Glutamatergic neuron (in vitro differentiated cells): ENCODE results near the gene CMTM4. TPM values are rescaled to one million over a fixed set of nuclear protein-coding genes. Genes with fewer than 3 reads are reported as not detected.
"Not testable (repeated sequence)": the region's sequence is repeated elsewhere in the genome, so short reads cannot be mapped to it uniquely, and the experiment has no call there.

Experiments
- DNase-seq: peaks from one replicate; pipeline ENCODE4 v3.0.0; 2022
- H3K27ac Mint-ChIP-seq: one replicate; pipeline ENCODE4 v1.8.0; 2020; ENCODE audit warnings: mild to moderate bottlenecking, mixed read lengths, inconsistent platforms; ENCODE audit not compliant: unreplicated experiment
- H3K27me3 Mint-ChIP-seq: one replicate; pipeline ENCODE4 v1.8.0; 2020; ENCODE audit warnings: mild to moderate bottlenecking, moderate library complexity, mixed read lengths, inconsistent platforms; ENCODE audit not compliant: unreplicated experiment
- H3K36me3 Mint-ChIP-seq: one replicate; pipeline ENCODE4 v1.8.0; 2020; ENCODE audit warnings: mild to moderate bottlenecking, mixed read lengths, inconsistent platforms; ENCODE audit not compliant: unreplicated experiment
- H3K4me1 Mint-ChIP-seq: one replicate; pipeline ENCODE4 v1.8.0; 2020; ENCODE audit warnings: mild to moderate bottlenecking, low read depth, mixed read lengths, inconsistent platforms; ENCODE audit not compliant: unreplicated experiment
- H3K4me3 Mint-ChIP-seq: one replicate; pipeline ENCODE4 v1.8.0; 2020; ENCODE audit warnings: mild to moderate bottlenecking, mixed read lengths, inconsistent platforms; ENCODE audit not compliant: unreplicated experiment
- H3K9me3 Mint-ChIP-seq: one replicate; pipeline ENCODE4 v1.8.0; 2020; ENCODE audit warnings: mild to moderate bottlenecking, moderate library complexity, mixed read lengths, inconsistent platforms; ENCODE audit not compliant: unreplicated experiment
- CTCF ChIP-seq: fragments of 200-600 bp; sonication (generic); IDR thresholded peaks from one replicate; pipeline ENCODE4 v1.5.0; 2021; ENCODE audit not compliant: partially characterized antibody, unreplicated experiment
- total RNA-seq: library from RNA; stranded (reverse); fragmentation: NEBNext Ultra II Directional; extraction: Animal tissue kit (Norgen Biotek cat#: 25700); gene quantifications from one replicate; pipeline ENCODE4 v1.2.1, GENCODE V29; 2021; ENCODE audit not compliant: unreplicated experiment

CMTM4 gene
- total RNA-seq, 1 donor from 2014 or later, result 8.2 TPM

- Mint-ChIP-seq H3K4me1 (peaks cover 2% of the 10 kb centered on the region), H3K4me3 (no peak overlapping the region), H3K27me3 (no peaks in the 10 kb centered on the region), H3K36me3 (no peaks in the 10 kb centered on the region), H3K27ac (no peak overlapping the region), H3K9me3 (peaks cover 3% of the 10 kb centered on the region)
- DNase-seq, result no peak
- TF ChIP-seq CTCF, result no peak
Measured at GRCh38 chr16:66636199-66636598, 60.3 kb downstream of the CMTM4 start.

- Mint-ChIP-seq H3K4me3 (no peak overlapping the region), H3K36me3 (no peaks in the 10 kb centered on the region), H3K9me3 (peaks cover 3% of the 10 kb centered on the region), H3K4me1 (peaks cover 2% of the 10 kb centered on the region), H3K27ac (no peak overlapping the region), H3K27me3 (no peaks in the 10 kb centered on the region)
- no peak for DNase-seq
- no peak for TF ChIP-seq CTCF
Measured at GRCh38 chr16:66635406-66635805, 61.1 kb downstream of the CMTM4 start.

GRCh38 chr16:66634527-66635196 is 61.9 kb downstream of the CMTM4 start:
- H3K4me3 Mint-ChIP-seq, result no peak overlapping the region
- no peaks in the 10 kb centered on the region for H3K36me3 Mint-ChIP-seq
- H3K4me1 Mint-ChIP-seq, result peaks cover 2% of the 10 kb centered on the region
- H3K27ac Mint-ChIP-seq, result no peak overlapping the region
- H3K27me3 Mint-ChIP-seq, result no peaks in the 10 kb centered on the region
- peaks cover 3% of the 10 kb centered on the region for H3K9me3 Mint-ChIP-seq
- no peak for TF ChIP-seq CTCF
- no peak for DNase-seq

DNA sequence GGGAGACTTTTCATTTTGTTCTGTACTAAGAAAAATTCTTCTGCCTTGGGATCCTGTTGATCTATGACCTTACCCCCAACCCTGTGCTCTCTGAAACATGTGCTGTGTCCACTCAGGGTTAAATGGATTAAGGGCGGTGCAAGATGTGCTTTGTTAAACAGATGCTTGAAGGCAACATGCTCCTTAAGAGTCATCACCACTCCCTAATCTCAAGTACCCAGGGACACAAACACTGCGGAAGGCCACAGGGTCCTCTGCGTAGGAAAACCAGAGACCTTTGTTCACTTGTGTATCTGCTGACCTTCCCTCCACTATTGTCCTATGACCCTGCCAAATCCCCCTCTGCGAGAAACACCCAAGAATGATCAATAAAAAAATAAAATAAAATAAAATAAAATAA is 65.0 kb downstream of the CMTM4 start:
- not testable (repeated sequence) for H3K27ac Mint-ChIP-seq, H3K4me1 Mint-ChIP-seq, H3K36me3 Mint-ChIP-seq, H3K4me3 Mint-ChIP-seq, H3K9me3 Mint-ChIP-seq, H3K27me3 Mint-ChIP-seq, DNase-seq

DNA sequence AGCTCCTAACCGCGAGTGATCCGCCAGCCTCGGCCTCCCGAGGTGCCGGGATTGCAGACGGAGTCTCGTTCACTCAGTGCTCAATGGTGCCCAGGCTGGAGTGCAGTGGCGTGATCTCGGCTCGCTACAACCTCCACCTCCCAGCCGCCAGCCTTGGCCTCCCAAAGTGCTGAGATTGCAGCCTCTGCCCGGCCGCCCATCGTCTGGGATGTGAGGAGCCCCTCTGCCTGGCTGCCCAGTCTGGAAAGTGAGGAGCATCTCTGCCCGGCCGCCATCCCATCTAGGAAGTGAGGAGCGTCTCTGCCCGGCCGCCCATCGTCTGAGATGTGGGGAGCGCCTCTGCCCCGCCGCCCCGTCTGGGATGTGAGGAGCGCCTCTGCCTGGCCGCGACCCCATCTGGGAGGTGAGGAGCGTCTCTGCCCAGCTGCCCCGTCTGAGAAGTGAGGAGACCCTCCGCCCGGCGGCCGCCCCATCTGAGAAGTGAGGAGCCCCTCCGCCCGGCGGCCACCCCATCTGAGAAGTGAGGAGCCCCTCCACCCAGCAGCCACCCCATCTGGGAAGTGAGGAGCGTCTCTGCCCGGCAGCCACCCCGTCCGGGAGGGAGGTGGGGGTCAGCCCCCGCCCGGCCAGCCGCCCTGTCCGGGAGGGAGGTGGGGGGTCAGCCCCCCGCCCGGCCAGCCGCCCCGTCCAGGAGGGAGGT is 65.8 kb downstream of the CMTM4 start:
- H3K36me3 Mint-ChIP-seq, H3K4me3 Mint-ChIP-seq, H3K4me1 Mint-ChIP-seq, DNase-seq, H3K27ac Mint-ChIP-seq, H3K27me3 Mint-ChIP-seq, H3K9me3 Mint-ChIP-seq: not testable (repeated sequence)

DNA sequence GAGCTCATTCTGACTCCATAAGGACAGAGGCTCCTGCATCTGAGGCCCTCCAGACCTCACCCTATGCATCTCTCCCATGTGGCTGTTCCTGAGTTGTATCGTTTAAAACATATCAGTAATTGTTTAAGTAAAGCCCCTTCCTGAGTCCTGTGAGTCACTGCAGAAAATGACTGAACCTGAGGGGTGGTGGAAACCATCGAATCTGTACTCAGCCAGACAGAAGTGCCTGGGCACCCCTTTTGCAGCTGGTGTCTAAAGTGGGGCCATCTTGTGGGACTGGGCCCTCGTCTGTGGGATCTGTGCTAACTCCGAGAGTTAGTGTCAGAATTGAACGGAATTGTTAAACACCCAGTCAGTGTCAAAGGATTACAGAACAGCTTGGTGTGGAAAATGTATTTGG is 66.7 kb downstream of the CMTM4 start:
- DNase-seq, result no peak
- Mint-ChIP-seq H3K9me3 (no peaks in the 10 kb centered on the region), H3K27me3 (peaks cover 1% of the 10 kb centered on the region), H3K27ac (no peak overlapping the region), H3K4me3 (no peak overlapping the region), H3K4me1 (peaks cover 5% of the 10 kb centered on the region), H3K36me3 (no peaks in the 10 kb centered on the region)
- no peak for TF ChIP-seq CTCF

DNA sequence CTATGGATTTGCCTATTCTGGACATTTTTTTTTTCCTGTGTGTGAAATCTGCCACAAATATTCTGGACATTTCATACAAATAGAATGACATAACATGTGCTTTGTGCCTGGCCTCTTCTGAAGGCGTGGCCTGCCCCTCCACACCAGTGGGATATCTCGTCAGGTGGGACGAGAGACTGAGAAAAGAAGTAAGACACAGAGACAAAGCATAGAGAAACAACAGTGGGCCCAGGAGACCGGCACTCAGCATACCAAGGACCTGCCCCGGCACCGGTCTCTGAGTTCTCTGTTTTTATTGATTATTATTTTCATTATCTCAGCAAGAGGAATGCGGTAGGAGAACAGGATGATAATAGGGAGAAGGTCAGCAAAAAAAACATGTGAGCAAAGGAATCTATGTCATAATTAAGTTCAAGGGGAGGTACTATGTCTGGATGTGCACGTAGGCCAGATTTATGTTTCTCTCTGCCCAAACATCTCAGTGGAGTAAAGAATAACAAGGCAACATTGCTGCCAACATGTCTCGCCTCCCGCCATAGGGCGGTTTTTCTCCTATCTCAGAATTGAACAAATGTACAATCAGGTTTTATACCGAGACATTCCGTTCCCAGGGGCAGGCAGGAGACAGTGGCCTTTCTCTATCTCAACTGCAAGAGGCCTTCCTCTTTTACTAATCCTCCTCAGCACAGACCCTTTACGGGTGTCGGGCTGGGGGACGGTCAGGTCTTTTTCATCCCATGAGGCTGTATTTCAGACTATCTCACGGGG is 68.7 kb downstream of the CMTM4 start:
- not testable (repeated sequence) for DNase-seq, H3K27ac Mint-ChIP-seq, H3K27me3 Mint-ChIP-seq, H3K4me3 Mint-ChIP-seq, H3K9me3 Mint-ChIP-seq, H3K4me1 Mint-ChIP-seq, H3K36me3 Mint-ChIP-seq
